Left lung (tissue), 10 donors: ENCODE measurements around the gene DCLK3. TPM values are rescaled to one million over a fixed set of nuclear protein-coding genes. Genes with fewer than 3 reads are reported as not detected.

ENCODE experiments used
- ATAC-seq: fragments of 200-7000 bp; cut with Tn5 transposase; one replicate; pipeline ENCODE4 v1.9.1; 2020; ENCODE audit warnings: moderate library complexity
- DNase-seq, 4 donors: peaks; one replicate each; pipeline ENCODE4 v3.0.0-alpha.2; 2013 to 2020
- H3K27ac ChIP-seq, 2 donors: fragments of 200-600 bp; sonication (generic) in 1 of 2; one replicate each; pipeline versions ENCODE4 v1.5.0 to v1.8.0; 2020 to 2021
- H3K27me3 ChIP-seq, 2 donors: fragments of 200-600 bp; sonication (generic) in 1 of 2; one replicate each; pipeline versions ENCODE4 v1.5.0 to v1.8.0; 2020 to 2021
- H3K36me3 ChIP-seq, 2 donors: fragments of 200-600 bp; sonication (generic) in 1 of 2; one replicate each; pipeline versions ENCODE4 v1.5.0 to v1.8.0; 2020 to 2021
- H3K4me1 ChIP-seq, 2 donors: fragments of 200-600 bp; one replicate each; pipeline ENCODE4 v1.8.0; 2021
- H3K4me3 ChIP-seq, 2 donors: fragments of 200-600 bp; sonication (generic) in 1 of 2; one replicate each; pipeline versions ENCODE4 v1.5.0 to v1.8.0; 2020 to 2021; ENCODE audit warnings: mild to moderate bottlenecking in 1 of 2
- H3K9me3 ChIP-seq, 2 donors: fragments of 200-600 bp; sonication (generic) in 1 of 2; one replicate each; pipeline versions ENCODE4 v1.5.0 to v1.8.0; 2020 to 2021
- intact Hi-C, 2 donors: fragments of 100-400 bp; cut with DNase I; formaldehyde crosslinking; loops; one replicate each; pipeline versions ENCODE4 v1.11.2 to v1.14.2; 2022
- polyA plus RNA-seq, 6 donors: library from polyadenylated mRNA; unstranded; fragments of 120-200 nt; gene quantifications; one replicate each; pipeline ENCODE4 v1.2.1, GENCODE V29; 2013; ENCODE audit not compliant: insufficient read length in 6 of 6
- total RNA-seq, 2 donors: library from RNA; stranded (reverse); fragmentation: NEBNext Ultra II Directional; extraction: Animal tissue kit (Norgen Biotek cat#: 25700); gene quantifications; one replicate each; pipeline ENCODE4 v1.2.1, GENCODE V29; 2021
- TF ChIP-seq, protein P1 (sequence below), 2 donors: fragments of 200-600 bp; sonication (generic) in 1 of 2; IDR thresholded peaks; one replicate each; pipeline versions ENCODE4 v1.5.0 to v1.8.0; 2021; ENCODE audit warnings: antibody characterized with exemption in 2 of 2
- donor health status: DM: no; HTN: yes; CAD: no.
- donor health status: DM: no; HTN: no; CAD: no.

The DCLK3 gene
- total and polyA plus RNA-seq, 8 donors = 0.15 to 1.9 (median 1.4) TPM

GRCh38 chr3:36710606-36711005, 53.7 kb downstream of the DCLK3 start:
- Histone ChIP-seq H3K4me1 (no peaks in the 10 kb centered on the region), H3K9me3 (no peaks in the 10 kb centered on the region), H3K4me3 (no peak overlapping the region), H3K36me3 (no peaks in the 10 kb centered on the region), H3K27me3 (no peaks in the 10 kb centered on the region), H3K27ac (no peak overlapping the region)
- no peak for ATAC-seq
- DNase-seq = no peak
- intact Hi-C loops = no loop called here
- TF ChIP-seq, protein P1, sequence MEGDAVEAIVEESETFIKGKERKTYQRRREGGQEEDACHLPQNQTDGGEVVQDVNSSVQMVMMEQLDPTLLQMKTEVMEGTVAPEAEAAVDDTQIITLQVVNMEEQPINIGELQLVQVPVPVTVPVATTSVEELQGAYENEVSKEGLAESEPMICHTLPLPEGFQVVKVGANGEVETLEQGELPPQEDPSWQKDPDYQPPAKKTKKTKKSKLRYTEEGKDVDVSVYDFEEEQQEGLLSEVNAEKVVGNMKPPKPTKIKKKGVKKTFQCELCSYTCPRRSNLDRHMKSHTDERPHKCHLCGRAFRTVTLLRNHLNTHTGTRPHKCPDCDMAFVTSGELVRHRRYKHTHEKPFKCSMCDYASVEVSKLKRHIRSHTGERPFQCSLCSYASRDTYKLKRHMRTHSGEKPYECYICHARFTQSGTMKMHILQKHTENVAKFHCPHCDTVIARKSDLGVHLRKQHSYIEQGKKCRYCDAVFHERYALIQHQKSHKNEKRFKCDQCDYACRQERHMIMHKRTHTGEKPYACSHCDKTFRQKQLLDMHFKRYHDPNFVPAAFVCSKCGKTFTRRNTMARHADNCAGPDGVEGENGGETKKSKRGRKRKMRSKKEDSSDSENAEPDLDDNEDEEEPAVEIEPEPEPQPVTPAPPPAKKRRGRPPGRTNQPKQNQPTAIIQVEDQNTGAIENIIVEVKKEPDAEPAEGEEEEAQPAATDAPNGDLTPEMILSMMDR (IDR thresholded peaks at IDR 0.05) = no peak

GRCh38 chr3:36709826-36710365, 54.5 kb downstream of the DCLK3 start:
- intact Hi-C loops = loop anchor here in 1 of 2 donors (10.0 kb wide), 1 partner anchor 745 kb away; no protein-coding TSS in a partner anchor
- H3K4me1 ChIP-seq = no peaks in the 10 kb centered on the region
- H3K9me3 ChIP-seq = no peaks in the 10 kb centered on the region
- H3K27ac ChIP-seq = no peak overlapping the region
- TF ChIP-seq, protein P1 (IDR thresholded peaks at IDR 0.05) = no peak
- H3K4me3 ChIP-seq = no peak overlapping the region
- H3K27me3 ChIP-seq = no peaks in the 10 kb centered on the region
- ATAC-seq = no peak
- no peak for DNase-seq
- H3K36me3 ChIP-seq = no peaks in the 10 kb centered on the region

- ATAC-seq (no peak), DNase-seq (no peak)
- H3K4me1 ChIP-seq = no peaks in the 10 kb centered on the region
- no peak overlapping the region for H3K27ac ChIP-seq
- H3K27me3 ChIP-seq = no peaks in the 10 kb centered on the region
- H3K36me3 ChIP-seq = no peaks in the 10 kb centered on the region
- H3K4me3 ChIP-seq = no peak overlapping the region
- intact Hi-C loops = loop anchor here in 1 of 2 donors (10.0 kb wide), 1 partner anchor 744 kb away; no protein-coding TSS in a partner anchor
- H3K9me3 ChIP-seq = no peaks in the 10 kb centered on the region
- TF ChIP-seq, protein P1 (IDR thresholded peaks at IDR 0.05) = no peak
Observed at GRCh38 chr3:36709281-36709680, 55.1 kb downstream of the DCLK3 start.

DNA sequence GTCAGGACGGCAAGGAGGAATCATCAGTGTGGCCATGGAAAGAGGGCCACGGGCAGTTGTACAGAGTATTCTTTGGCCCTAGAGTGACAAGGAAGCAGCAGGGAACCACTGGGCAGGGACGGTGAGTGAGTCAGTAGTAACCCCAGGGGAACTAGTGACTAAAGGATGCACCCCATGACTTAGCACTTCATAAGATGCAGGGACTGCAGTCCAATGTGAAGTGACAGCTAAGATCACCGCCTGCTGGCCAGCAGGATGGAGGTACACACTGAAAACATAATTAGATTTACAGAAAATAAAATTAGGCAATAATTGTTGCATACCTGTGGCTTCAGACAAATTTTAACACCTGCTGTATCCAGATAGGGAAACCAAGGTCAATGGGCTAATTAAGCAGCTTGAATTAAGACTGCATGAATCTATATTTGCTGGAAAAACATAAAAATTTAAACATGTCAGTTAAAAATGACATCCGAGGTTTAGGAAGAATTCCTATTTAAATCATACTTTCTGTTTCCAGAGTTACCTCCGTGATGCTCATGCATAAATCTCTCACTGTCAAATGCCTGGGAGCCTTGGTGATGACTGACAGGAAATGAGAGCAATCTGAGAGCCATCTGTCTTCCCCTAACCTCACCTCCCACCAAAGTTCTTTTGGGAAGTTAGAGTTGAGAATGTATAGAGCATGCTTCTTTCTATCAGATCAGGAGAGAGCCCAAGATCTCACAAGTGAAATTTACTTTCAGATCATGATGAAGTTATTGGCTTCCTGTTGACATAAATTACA, 56.5 kb downstream of the DCLK3 start:
- Histone ChIP-seq H3K4me3 (no peak overlapping the region), H3K36me3 (no peaks in the 10 kb centered on the region), H3K27me3 (no peaks in the 10 kb centered on the region), H3K4me1 (no peaks in the 10 kb centered on the region), H3K9me3 (no peaks in the 10 kb centered on the region), H3K27ac (no peak overlapping the region)
- ATAC-seq (no peak), DNase-seq (no peak)
- intact Hi-C loops = loop anchor here in 1 of 2 donors (10.0 kb wide), 1 partner anchor 743 kb away; no protein-coding TSS in a partner anchor
- TF ChIP-seq, protein P1 (IDR thresholded peaks at IDR 0.05) = no peak

- ATAC-seq (no peak), DNase-seq (no peak)
- H3K36me3 ChIP-seq = no peaks in the 10 kb centered on the region
- H3K27ac ChIP-seq = no peak overlapping the region
- H3K4me3 ChIP-seq = no peak overlapping the region
- no peaks in the 10 kb centered on the region for H3K27me3 ChIP-seq
- H3K4me1 ChIP-seq = no peaks in the 10 kb centered on the region
- intact Hi-C loops = loop anchor here in 1 of 2 donors (10.0 kb wide), 1 partner anchor 740 kb away; no protein-coding TSS in a partner anchor
- no peaks in the 10 kb centered on the region for H3K9me3 ChIP-seq
- TF ChIP-seq, protein P1 (IDR thresholded peaks at IDR 0.05) = no peak
Observed at GRCh38 chr3:36705015-36705414, 59.3 kb downstream of the DCLK3 start.
